Panc1 (cell line): Measurements from ENCODE around the gene ZBED1. TPM values are rescaled to one million over a fixed set of nuclear protein-coding genes. Genes with fewer than 3 reads are reported as not detected.

Experiments used
- ATAC-seq: fragments of 200-7000 bp; cut with Tn5 transposase; 2 replicates; pipeline ENCODE4 v1.9.1; 2020; ENCODE audit warnings: mild to moderate bottlenecking, moderate library complexity
- BruUV-seq: library from RNA; stranded (reverse); fragments of 400-500 nt; replicated peaks from 2 replicates; lab custom pipeline; 2021; lab: Mats Ljungman, UMichigan
- CTCF ChIA-PET: fragments of 300-600 bp; sonication (Branson Sonifier 250); formaldehyde crosslinking; loops from one replicate; lab custom pipeline; 2022; ENCODE audit warnings: antibody characterized with exemption; lab: Charles Lee
- POLR2A ChIA-PET: fragments of 300-600 bp; sonication (Branson Sonifier 250); formaldehyde crosslinking; loops from one replicate; lab custom pipeline; 2022; ENCODE audit warnings: antibody characterized with exemption; lab: Charles Lee
- DNase-seq: peaks from one replicate; pipeline ENCODE4 v3.0.0-alpha.2; 2010; ENCODE audit warnings: low read depth, low spot score
- H3K27ac ChIP-seq: 2 replicates; pipeline ENCODE4 v1.5.1; 2011; ENCODE audit warnings: mild to moderate bottlenecking, low read length, inconsistent platforms
- H3K27me3 ChIP-seq: fragments of 200-500 bp; sonication (Bioruptor generic); 2 replicates; pipeline ENCODE4 v1.6.0; 2014; ENCODE audit warnings: low read length, inconsistent platforms; ENCODE audit not compliant: control insufficient read depth, insufficient read depth
- H3K36me3 ChIP-seq: fragments of 200-500 bp; sonication (Bioruptor generic); 2 replicates; pipeline ENCODE4 v1.5.1; 2014; ENCODE audit warnings: inconsistent platforms, mild to moderate bottlenecking, low read length, moderate library complexity; ENCODE audit not compliant: control insufficient read depth, insufficient read depth
- H3K4me1 ChIP-seq: 2 replicates; pipeline ENCODE4 v1.5.1; 2011; ENCODE audit warnings: inconsistent platforms, mild to moderate bottlenecking, low read length, moderate library complexity; ENCODE audit not compliant: control insufficient read depth, insufficient read depth
- H3K4me3 ChIP-seq, 2 experiments: 2 replicates each; pipeline ENCODE4 v1.5.1; 2011 to 2012; ENCODE audit warnings: low read depth in 2 of 2, low read length in 2 of 2, mild to moderate bottlenecking in 2 of 2, inconsistent platforms in 1 of 2, moderate library complexity in 1 of 2
- H3K9me3 ChIP-seq: fragments of 200-500 bp; sonication (Bioruptor generic); 2 replicates; pipeline ENCODE4 v1.5.1; 2014; ENCODE audit warnings: low read depth, mild to moderate bottlenecking, inconsistent platforms, low read length, moderate library complexity; ENCODE audit not compliant: control insufficient read depth, insufficient read depth
- POLR2AphosphoS5 ChIP-seq: IDR thresholded peaks from 2 replicates; pipeline ENCODE4 v1.6.1; 2012; ENCODE audit warnings: mild to moderate bottlenecking, low read depth, low read length, moderate library complexity
- REST ChIP-seq, 2 experiments: IDR thresholded peaks; 2 replicates each; pipeline ENCODE4 v1.6.1; 2011 to 2012; ENCODE audit warnings: low read depth in 2 of 2, control low read depth in 1 of 2, low read length in 1 of 2, mild to moderate bottlenecking in 1 of 2, moderate library complexity in 1 of 2; ENCODE audit not compliant: insufficient read depth in 1 of 2
- SIN3A ChIP-seq: IDR thresholded peaks from 2 replicates; pipeline ENCODE4 v1.6.1; 2012; ENCODE audit warnings: low read depth, mild to moderate bottlenecking, low read length, moderate library complexity, borderline replicate concordance; ENCODE audit not compliant: insufficient read depth
- TCF7L2 ChIP-seq: IDR thresholded peaks from 2 replicates; pipeline ENCODE4 v1.6.1; 2011; ENCODE audit warnings: mild to moderate bottlenecking, low read depth, low read length, inconsistent platforms
- in situ Hi-C: cut with HindIII; loops from 2 replicates; pipeline ENCODE4 v1.10.0; 2016; ENCODE audit warnings: low sequenced_read_pairs, low pct_unique_long_range_greater_than_20kb
- intact Hi-C: fragments of 100-400 bp; cut with micrococcal nuclease; formaldehyde crosslinking; loops from one replicate; pipeline ENCODE4 v1.10.0; 2022; ENCODE audit not compliant: unreplicated experiment
- total RNA-seq: library from RNA; stranded (reverse); gene quantifications from one replicate; pipeline ENCODE4 v1.2.1, GENCODE V29; 2021; ENCODE audit not compliant: unreplicated experiment
- TF ChIP-seq, protein P1 (sequence below): fragments of 450-650 bp; IDR thresholded peaks from 2 replicates; pipeline ENCODE4 v1.5.1; 2017; ENCODE audit warnings: mild to moderate bottlenecking

The ZBED1 gene
- total RNA-seq, 1 experiment from 2014 or later = 23.9 TPM

- TF ChIP-seq REST (IDR thresholded peaks at IDR 0.05; ENCODE audit: insufficient read depth in 1 of 2, low read depth in 2 of 2, low read length in 1 of 2) = no peak
- Histone ChIP-seq H3K4me3 (no peak overlapping the region), H3K27me3 (no peaks in the 10 kb centered on the region), H3K36me3 (no peaks in the 10 kb centered on the region), H3K4me1 (no peaks in the 10 kb centered on the region), H3K9me3 (no peaks in the 10 kb centered on the region), H3K27ac (no peak overlapping the region)
- ATAC-seq (no peak), DNase-seq (no peak)
- intact Hi-C loops (no loop called here), in situ Hi-C loops (no loop called here)
- POLR2A ChIA-PET = no interaction called here
- CTCF ChIA-PET = no interaction called here
- no TSS peak for BruUV-seq
These were observed 54.0 kb downstream of the ZBED1 start for GRCh38 chrX:2446815-2447214.

DNA sequence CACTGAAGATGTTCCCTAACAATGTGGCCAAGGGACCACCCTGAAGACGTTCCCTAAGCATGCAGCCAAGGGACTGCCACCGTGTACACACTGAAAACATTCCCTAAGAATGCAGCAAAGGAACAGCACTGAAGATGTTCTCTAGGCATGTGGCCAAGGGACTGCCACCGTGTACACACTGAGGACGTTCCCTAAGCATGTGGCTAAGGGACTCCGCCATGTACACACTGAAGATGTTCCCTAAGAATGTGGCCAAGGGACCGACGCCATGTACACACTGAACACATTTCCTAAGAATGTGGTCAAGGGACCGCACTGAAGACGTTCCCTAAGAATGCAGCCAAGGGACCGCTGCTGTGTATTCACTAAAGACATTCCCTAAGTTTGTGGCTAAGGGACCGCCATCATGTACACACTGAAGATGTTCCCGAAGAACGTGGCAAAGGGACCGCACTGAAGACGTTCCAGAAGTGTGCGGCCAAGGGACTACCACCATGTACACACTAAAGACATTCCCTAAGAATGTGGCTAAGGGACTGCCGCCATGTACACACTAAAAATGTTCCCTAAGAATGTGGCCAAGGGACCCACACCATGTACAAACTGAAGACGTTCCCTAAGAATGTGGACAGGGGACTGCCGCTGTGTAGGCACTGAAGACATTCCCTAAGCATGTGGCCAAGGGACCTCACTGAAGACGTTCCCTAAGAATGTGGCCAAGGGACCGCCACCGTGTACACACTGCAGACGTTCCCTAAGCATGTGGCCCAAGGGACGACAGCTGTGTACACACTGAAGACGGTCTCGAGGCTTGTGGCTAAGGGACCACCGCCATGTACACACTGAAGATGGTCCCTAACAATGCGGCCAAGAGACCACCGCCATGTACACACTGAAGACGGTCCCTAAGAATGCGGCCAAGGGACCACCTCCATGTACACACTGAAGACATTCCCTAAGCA is 54.8 kb downstream of the ZBED1 start:
- BruUV-seq = no TSS peak
- TF ChIP-seq REST (IDR thresholded peaks at IDR 0.05; ENCODE audit: insufficient read depth in 1 of 2, low read depth in 2 of 2, low read length in 1 of 2) (no peak), POLR2AphosphoS5 (no peak), SIN3A (no peak), TCF7L2 (no peak)
- TF ChIP-seq, protein P1, sequence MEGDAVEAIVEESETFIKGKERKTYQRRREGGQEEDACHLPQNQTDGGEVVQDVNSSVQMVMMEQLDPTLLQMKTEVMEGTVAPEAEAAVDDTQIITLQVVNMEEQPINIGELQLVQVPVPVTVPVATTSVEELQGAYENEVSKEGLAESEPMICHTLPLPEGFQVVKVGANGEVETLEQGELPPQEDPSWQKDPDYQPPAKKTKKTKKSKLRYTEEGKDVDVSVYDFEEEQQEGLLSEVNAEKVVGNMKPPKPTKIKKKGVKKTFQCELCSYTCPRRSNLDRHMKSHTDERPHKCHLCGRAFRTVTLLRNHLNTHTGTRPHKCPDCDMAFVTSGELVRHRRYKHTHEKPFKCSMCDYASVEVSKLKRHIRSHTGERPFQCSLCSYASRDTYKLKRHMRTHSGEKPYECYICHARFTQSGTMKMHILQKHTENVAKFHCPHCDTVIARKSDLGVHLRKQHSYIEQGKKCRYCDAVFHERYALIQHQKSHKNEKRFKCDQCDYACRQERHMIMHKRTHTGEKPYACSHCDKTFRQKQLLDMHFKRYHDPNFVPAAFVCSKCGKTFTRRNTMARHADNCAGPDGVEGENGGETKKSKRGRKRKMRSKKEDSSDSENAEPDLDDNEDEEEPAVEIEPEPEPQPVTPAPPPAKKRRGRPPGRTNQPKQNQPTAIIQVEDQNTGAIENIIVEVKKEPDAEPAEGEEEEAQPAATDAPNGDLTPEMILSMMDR = no peak
- intact Hi-C loops (no loop called here), in situ Hi-C loops (no loop called here)
- no peak for ATAC-seq
- ChIA-PET POLR2A (no interaction called here), CTCF (no interaction called here)
- no peaks in the 10 kb centered on the region for H3K36me3 ChIP-seq
- DNase-seq = no peak
- no peak overlapping the region for H3K27ac ChIP-seq
- no peaks in the 10 kb centered on the region for H3K27me3 ChIP-seq
- no peak overlapping the region for H3K4me3 ChIP-seq
- H3K4me1 ChIP-seq = no peaks in the 10 kb centered on the region
- no peaks in the 10 kb centered on the region for H3K9me3 ChIP-seq
